HL-60 (cell line): Measurements from ENCODE around the gene TEC.
A peak's percentile ranks its signal among the peaks of the same experiment; 100 is the strongest.

Experiments used
- DNase-seq, 2 experiments: peaks; one replicate each; pipeline ENCODE4 v3.0.0-alpha.2; 2010 to 2020; ENCODE audit warnings: low read depth in 1 of 2, low spot score in 1 of 2
- H3K27ac ChIP-seq: fragments of 250-450 bp; sonication (Bioruptor Pico); replicated peaks from 2 replicates; pipeline ENCODE4 v1.5.1; 2020; ENCODE audit warnings: mild to moderate bottlenecking, moderate library complexity
- H3K27me3 ChIP-seq: fragments of 250-450 bp; sonication (Bioruptor Pico); 2 replicates; pipeline ENCODE4 v1.5.1; 2021; ENCODE audit warnings: mild to moderate bottlenecking, moderate library complexity; ENCODE audit not compliant: insufficient read depth, poor library complexity, severe bottlenecking
- H3K4me3 ChIP-seq: replicated peaks from 2 replicates; pipeline ENCODE4 v1.5.1; 2011; ENCODE audit warnings: mild to moderate bottlenecking, control low read depth, low read length; ENCODE audit not compliant: insufficient read depth
- CTCF ChIP-seq: IDR thresholded peaks from one replicate; pipeline ENCODE4 v1.5.1; 2011; ENCODE audit warnings: low read length, control low read depth, inconsistent platforms; ENCODE audit not compliant: insufficient read depth
- GABPA ChIP-seq: IDR thresholded peaks from 2 replicates; pipeline ENCODE4 v1.6.1; 2012; ENCODE audit warnings: low read depth
- POLR2AphosphoS5 ChIP-seq: IDR thresholded peaks from 2 replicates; pipeline ENCODE4 v1.6.1; 2012; ENCODE audit warnings: low read depth
- REST ChIP-seq: IDR thresholded peaks from 2 replicates; pipeline ENCODE4 v1.6.1; 2012; ENCODE audit warnings: low read depth; ENCODE audit not compliant: insufficient replicate concordance
- SPI1 ChIP-seq: IDR thresholded peaks from 2 replicates; pipeline ENCODE4 v1.6.1; 2012; ENCODE audit warnings: low read depth, mild to moderate bottlenecking, borderline replicate concordance

TEC gene

GRCh38 chr4:48228949-48229348 lies 40.7 kb downstream of the TEC start:
- H3K27me3 ChIP-seq, result no peaks in the 10 kb centered on the region
- DNase-seq, result no peak
- H3K4me3 ChIP-seq, result no peak overlapping the region
- H3K27ac ChIP-seq, result no peak overlapping the region
- TF ChIP-seq POLR2AphosphoS5, result no peak
- no peak for TF ChIP-seq SPI1
- TF ChIP-seq GABPA, result no peak
- no peak for TF ChIP-seq REST
- no peak for TF ChIP-seq CTCF

- no peaks in the 10 kb centered on the region for H3K27me3 ChIP-seq
- H3K4me3 ChIP-seq, result no peak overlapping the region
- H3K27ac ChIP-seq, result peak overlapping the region; percentile 24; the same call in 1 of the 2 replicates
- TF ChIP-seq REST (no peak), SPI1 (no peak), GABPA (no peak), POLR2AphosphoS5 (peak; percentile 58), CTCF (no peak)
- peak; percentile 43 to 83 for DNase-seq
Observed at GRCh38 chr4:48227662-48228061, 42.0 kb downstream of the TEC start.

- Histone ChIP-seq H3K27ac (peak overlapping the region; percentile 40; the same call in 1 of the 2 replicates), H3K4me3 (no peak overlapping the region), H3K27me3 (no peaks in the 10 kb centered on the region)
- TF ChIP-seq POLR2AphosphoS5 (no peak), SPI1 (peak; percentile 48; the same call in 1 of the 2 replicates)
- DNase-seq, result peak in 1 of 2 experiments; percentile 64
Observed at GRCh38 chr4:48226199-48226598, 43.4 kb downstream of the TEC start.

- no peak overlapping the region for H3K4me3 ChIP-seq
- peak overlapping the region; percentile 42 for H3K27ac ChIP-seq
- TF ChIP-seq REST (no peak), SPI1 (no peak), POLR2AphosphoS5 (no peak), GABPA (no peak), CTCF (no peak)
- no peaks in the 10 kb centered on the region for H3K27me3 ChIP-seq
- peak in 1 of 2 experiments; percentile 10 for DNase-seq
Observed at GRCh38 chr4:48225368-48226141, 44.1 kb downstream of the TEC start.
